ENCODE measurements around the gene SAYSD1. TPM values are rescaled to one million over a fixed set of nuclear protein-coding genes. Genes with fewer than 3 reads are reported as not detected.

The SAYSD1 gene
- total RNA-seq, 1 experiment from 2014 or later: 7.6 TPM

GRCh38 chr6:39085129-39085797, 29.7 kb downstream of the SAYSD1 start:
- in situ Hi-C loops (cut with HindIII; ENCODE audit: low pct_unique_long_range_greater_than_20kb, low sequenced_read_pairs): no loop called here
- no peak for DNase-seq (ENCODE audit: low read depth)

- in situ Hi-C loops (cut with HindIII; ENCODE audit: low pct_unique_long_range_greater_than_20kb, low sequenced_read_pairs): no loop called here
- no peak for DNase-seq (ENCODE audit: low read depth)
Observed at GRCh38 chr6:39084506-39084905, 30.5 kb downstream of the SAYSD1 start.

- in situ Hi-C loops (cut with HindIII; ENCODE audit: low pct_unique_long_range_greater_than_20kb, low sequenced_read_pairs): no loop called here
Observed at GRCh38 chr6:39083231-39083634, 31.8 kb downstream of the SAYSD1 start.

GRCh38 chr6:39082310-39082709, 32.7 kb downstream of the SAYSD1 start:
- DNase-seq (ENCODE audit: low read depth): no peak
- in situ Hi-C loops (cut with HindIII; ENCODE audit: low pct_unique_long_range_greater_than_20kb, low sequenced_read_pairs): no loop called here

More at GRCh38 chr6:39083231-39083634, 31.8 kb downstream of the SAYSD1 start:
- no peak for DNase-seq (ENCODE audit: low read depth)

GRCh38 chr6:39080246-39080875, 34.6 kb downstream of the SAYSD1 start:
- in situ Hi-C loops (cut with HindIII; ENCODE audit: low pct_unique_long_range_greater_than_20kb, low sequenced_read_pairs): no loop called here
- no peak for DNase-seq (ENCODE audit: low read depth)

- DNase-seq (ENCODE audit: low read depth): no peak
- in situ Hi-C loops (cut with HindIII; ENCODE audit: low pct_unique_long_range_greater_than_20kb, low sequenced_read_pairs): no loop called here
Observed at GRCh38 chr6:39079197-39080125, 35.5 kb downstream of the SAYSD1 start.

GRCh38 chr6:39078695-39079094, 36.3 kb downstream of the SAYSD1 start:
- in situ Hi-C loops (cut with HindIII; ENCODE audit: low pct_unique_long_range_greater_than_20kb, low sequenced_read_pairs): no loop called here

GRCh38 chr6:39077882-39078594, 36.9 kb downstream of the SAYSD1 start:
- no peak for DNase-seq (ENCODE audit: low read depth)
- in situ Hi-C loops (cut with HindIII; ENCODE audit: low pct_unique_long_range_greater_than_20kb, low sequenced_read_pairs): no loop called here

More at GRCh38 chr6:39078695-39079094, 36.3 kb downstream of the SAYSD1 start:
- no peak for DNase-seq (ENCODE audit: low read depth)

GRCh38 chr6:39076623-39077535, 38.1 kb downstream of the SAYSD1 start:
- DNase-seq (ENCODE audit: low read depth): no peak
- in situ Hi-C loops (cut with HindIII; ENCODE audit: low pct_unique_long_range_greater_than_20kb, low sequenced_read_pairs): no loop called here

- in situ Hi-C loops (cut with HindIII; ENCODE audit: low pct_unique_long_range_greater_than_20kb, low sequenced_read_pairs): no loop called here
- no peak for DNase-seq (ENCODE audit: low read depth)
Observed at GRCh38 chr6:39075807-39076622, 39.0 kb downstream of the SAYSD1 start.

- in situ Hi-C loops (cut with HindIII; ENCODE audit: low pct_unique_long_range_greater_than_20kb, low sequenced_read_pairs): no loop called here
- DNase-seq (ENCODE audit: low read depth): no peak
Observed at GRCh38 chr6:39075010-39075686, 39.8 kb downstream of the SAYSD1 start.

GRCh38 chr6:39074486-39074885, 40.5 kb downstream of the SAYSD1 start:
- in situ Hi-C loops (cut with HindIII; ENCODE audit: low pct_unique_long_range_greater_than_20kb, low sequenced_read_pairs): no loop called here
- no peak for DNase-seq (ENCODE audit: low read depth)

GRCh38 chr6:39073471-39074355, 41.3 kb downstream of the SAYSD1 start:
- in situ Hi-C loops (cut with HindIII; ENCODE audit: low pct_unique_long_range_greater_than_20kb, low sequenced_read_pairs): no loop called here
- no peak for DNase-seq (ENCODE audit: low read depth)

- in situ Hi-C loops (cut with HindIII; ENCODE audit: low pct_unique_long_range_greater_than_20kb, low sequenced_read_pairs): no loop called here
- DNase-seq (ENCODE audit: low read depth): no peak
Observed at GRCh38 chr6:39072830-39073229, 42.2 kb downstream of the SAYSD1 start.

GRCh38 chr6:39068391-39068790, 46.6 kb downstream of the SAYSD1 start:
- in situ Hi-C loops (cut with HindIII; ENCODE audit: low pct_unique_long_range_greater_than_20kb, low sequenced_read_pairs): no loop called here
- DNase-seq (ENCODE audit: low read depth): no peak

Data from Caki2 (cell line).